ENCODE measurements around the gene BACE1. TPM values are rescaled to one million over a fixed set of nuclear protein-coding genes. Genes with fewer than 3 reads are reported as not detected.

The BACE1 gene
- total and polyA plus RNA-seq, 2 experiments from 2014 or later, result 2.4 to 7.2 TPM

DNA sequence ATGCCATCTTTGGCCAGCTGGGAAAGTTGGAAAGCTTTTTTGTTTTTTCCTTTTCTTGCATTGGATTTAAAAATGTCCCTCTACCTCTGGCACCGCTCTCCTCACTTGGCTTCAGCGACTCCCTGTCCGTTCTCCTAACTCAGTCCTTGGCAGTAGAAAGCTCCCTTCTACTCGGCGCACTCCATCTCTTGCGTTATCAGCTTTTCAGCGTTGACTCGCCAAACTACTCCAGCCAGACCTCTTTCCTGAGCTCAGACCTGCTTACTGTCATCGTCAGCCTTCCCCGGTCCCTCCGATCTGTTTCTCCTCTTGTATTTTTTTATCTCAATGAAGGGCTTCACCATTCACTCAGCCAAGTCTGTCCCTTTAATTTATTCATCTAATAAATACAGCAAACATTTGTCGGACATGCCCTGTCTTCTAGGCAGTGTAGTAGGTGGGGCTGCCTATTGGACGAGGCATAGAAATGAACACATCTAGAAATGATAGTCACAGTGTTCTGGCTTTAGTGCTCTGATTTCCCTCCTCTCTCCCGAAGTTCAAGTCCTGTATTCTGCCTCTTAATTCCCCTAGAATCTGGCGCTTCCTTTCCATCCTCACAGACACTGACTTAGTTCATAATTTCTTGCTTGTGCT is 12.4 kb upstream of the BACE1 start:
- H3K4me3 ChIP-seq, result peak overlapping the region; percentile 65
- Mint-ChIP-seq H3K27me3 (ENCODE audit: insufficient read depth, low read depth, poor library complexity) (no peaks in the 10 kb centered on the region), H3K27ac (no peak overlapping the region), H3K4me1 (no peaks in the 10 kb centered on the region), H3K9me3 (no peaks in the 10 kb centered on the region), H3K4me3 (no peak overlapping the region), H3K36me3 (ENCODE audit: low read depth) (no peaks in the 10 kb centered on the region)
- no peak for TF ChIP-seq NANOG (IDR thresholded peaks at IDR 0.05; ENCODE audit: borderline replicate concordance)
- TF ChIP-seq CREB1 (CRISPR knock-in tag; IDR thresholded peaks at IDR 0.05; ENCODE audit: low read depth), result no peak
- TF ChIP-seq JUNB (IDR thresholded peaks at IDR 0.05; ENCODE audit: unreplicated experiment), result no peak
- TF ChIP-seq ZNF114 (CRISPR knock-in tag; IDR thresholded peaks at IDR 0.05), result no peak
- TF ChIP-seq EZH2phosphoT487 (IDR thresholded peaks at IDR 0.05; ENCODE audit: unreplicated experiment), result no peak
- no peak for TF ChIP-seq ETS1 (IDR thresholded peaks at IDR 0.05)
- no peak for TF ChIP-seq ZNF331 (CRISPR knock-in tag; IDR thresholded peaks at IDR 0.05; ENCODE audit: low read depth)
- no peak for TF ChIP-seq STAT1 (IDR thresholded peaks at IDR 0.05; ENCODE audit: unreplicated experiment)
- TF ChIP-seq CTCF (conservative IDR thresholded peaks at IDR 0.05; ENCODE audit: low read depth in 2 of 2), result no peak
- TF ChIP-seq, protein P1, sequence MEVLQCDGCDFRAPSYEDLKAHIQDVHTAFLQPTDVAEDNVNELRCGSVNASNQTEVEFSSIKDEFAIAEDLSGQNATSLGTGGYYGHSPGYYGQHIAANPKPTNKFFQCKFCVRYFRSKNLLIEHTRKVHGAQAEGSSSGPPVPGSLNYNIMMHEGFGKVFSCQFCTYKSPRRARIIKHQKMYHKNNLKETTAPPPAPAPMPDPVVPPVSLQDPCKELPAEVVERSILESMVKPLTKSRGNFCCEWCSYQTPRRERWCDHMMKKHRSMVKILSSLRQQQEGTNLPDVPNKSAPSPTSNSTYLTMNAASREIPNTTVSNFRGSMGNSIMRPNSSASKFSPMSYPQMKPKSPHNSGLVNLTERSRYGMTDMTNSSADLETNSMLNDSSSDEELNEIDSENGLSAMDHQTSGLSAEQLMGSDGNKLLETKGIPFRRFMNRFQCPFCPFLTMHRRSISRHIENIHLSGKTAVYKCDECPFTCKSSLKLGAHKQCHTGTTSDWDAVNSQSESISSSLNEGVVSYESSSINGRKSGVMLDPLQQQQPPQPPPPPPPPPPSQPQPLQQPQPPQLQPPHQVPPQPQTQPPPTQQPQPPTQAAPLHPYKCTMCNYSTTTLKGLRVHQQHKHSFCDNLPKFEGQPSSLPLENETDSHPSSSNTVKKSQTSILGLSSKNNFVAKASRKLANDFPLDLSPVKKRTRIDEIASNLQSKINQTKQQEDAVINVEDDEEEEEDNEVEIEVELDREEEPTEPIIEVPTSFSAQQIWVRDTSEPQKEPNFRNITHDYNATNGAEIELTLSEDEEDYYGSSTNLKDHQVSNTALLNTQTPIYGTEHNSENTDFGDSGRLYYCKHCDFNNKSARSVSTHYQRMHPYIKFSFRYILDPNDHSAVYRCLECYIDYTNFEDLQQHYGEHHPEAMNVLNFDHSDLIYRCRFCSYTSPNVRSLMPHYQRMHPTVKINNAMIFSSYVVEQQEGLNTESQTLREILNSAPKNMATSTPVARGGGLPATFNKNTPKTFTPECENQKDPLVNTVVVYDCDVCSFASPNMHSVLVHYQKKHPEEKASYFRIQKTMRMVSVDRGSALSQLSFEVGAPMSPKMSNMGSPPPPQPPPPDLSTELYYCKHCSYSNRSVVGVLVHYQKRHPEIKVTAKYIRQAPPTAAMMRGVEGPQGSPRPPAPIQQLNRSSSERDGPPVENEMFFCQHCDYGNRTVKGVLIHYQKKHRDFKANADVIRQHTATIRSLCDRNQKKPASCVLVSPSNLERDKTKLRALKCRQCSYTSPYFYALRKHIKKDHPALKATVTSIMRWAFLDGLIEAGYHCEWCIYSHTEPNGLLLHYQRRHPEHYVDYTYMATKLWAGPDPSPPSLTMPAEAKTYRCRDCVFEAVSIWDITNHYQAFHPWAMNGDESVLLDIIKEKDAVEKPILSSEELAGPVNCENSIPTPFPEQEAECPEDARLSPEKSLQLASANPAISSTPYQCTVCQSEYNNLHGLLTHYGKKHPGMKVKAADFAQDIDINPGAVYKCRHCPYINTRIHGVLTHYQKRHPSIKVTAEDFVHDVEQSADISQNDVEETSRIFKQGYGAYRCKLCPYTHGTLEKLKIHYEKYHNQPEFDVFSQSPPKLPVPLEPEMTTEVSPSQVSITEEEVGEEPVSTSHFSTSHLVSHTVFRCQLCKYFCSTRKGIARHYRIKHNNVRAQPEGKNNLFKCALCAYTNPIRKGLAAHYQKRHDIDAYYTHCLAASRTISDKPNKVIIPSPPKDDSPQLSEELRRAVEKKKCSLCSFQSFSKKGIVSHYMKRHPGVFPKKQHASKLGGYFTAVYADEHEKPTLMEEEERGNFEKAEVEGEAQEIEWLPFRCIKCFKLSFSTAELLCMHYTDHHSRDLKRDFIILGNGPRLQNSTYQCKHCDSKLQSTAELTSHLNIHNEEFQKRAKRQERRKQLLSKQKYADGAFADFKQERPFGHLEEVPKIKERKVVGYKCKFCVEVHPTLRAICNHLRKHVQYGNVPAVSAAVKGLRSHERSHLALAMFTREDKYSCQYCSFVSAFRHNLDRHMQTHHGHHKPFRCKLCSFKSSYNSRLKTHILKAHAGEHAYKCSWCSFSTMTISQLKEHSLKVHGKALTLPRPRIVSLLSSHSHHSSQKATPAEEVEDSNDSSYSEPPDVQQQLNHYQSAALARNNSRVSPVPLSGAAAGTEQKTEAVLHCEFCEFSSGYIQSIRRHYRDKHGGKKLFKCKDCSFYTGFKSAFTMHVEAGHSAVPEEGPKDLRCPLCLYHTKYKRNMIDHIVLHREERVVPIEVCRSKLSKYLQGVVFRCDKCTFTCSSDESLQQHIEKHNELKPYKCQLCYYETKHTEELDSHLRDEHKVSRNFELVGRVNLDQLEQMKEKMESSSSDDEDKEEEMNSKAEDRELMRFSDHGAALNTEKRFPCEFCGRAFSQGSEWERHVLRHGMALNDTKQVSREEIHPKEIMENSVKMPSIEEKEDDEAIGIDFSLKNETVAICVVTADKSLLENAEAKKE (CRISPR knock-in tag; IDR thresholded peaks at IDR 0.05), result no peak
- TF ChIP-seq EZH2 (IDR thresholded peaks at IDR 0.05; ENCODE audit: low read depth, unreplicated experiment), result no peak
- TF ChIP-seq REST (IDR thresholded peaks at IDR 0.05; ENCODE audit: unreplicated experiment), result no peak
- no peak for TF ChIP-seq POLR2AphosphoS5 (IDR thresholded peaks at IDR 0.05; ENCODE audit: low read depth)
- no peaks in the 10 kb centered on the region for H3K9me2 ChIP-seq (ENCODE audit: insufficient read depth)
- H3K27me3 ChIP-seq (ENCODE audit: insufficient read depth), result no peaks in the 10 kb centered on the region
- no peaks in the 10 kb centered on the region for H3K79me2 ChIP-seq (replicated peaks; ENCODE audit: insufficient read depth)
- H3K4me1 ChIP-seq (ENCODE audit: insufficient read depth), result peaks cover 5% of the 10 kb centered on the region; the same call in 1 of the 2 replicates
- no peaks in the 10 kb centered on the region; the same call in 1 of the 2 replicates for H3F3A ChIP-seq (replicated peaks; ENCODE audit: low read depth)
- ATAC-seq, result peak; percentile 28
- H4K20me1 ChIP-seq (replicated peaks; ENCODE audit: insufficient read depth), result no peaks in the 10 kb centered on the region
- no peaks in the 10 kb centered on the region for H3K36me3 ChIP-seq (ENCODE audit: insufficient read depth)
- no peak overlapping the region for H3K27ac ChIP-seq (ENCODE audit: low read depth)
- peak overlapping the region; percentile 39 for H2AFZ ChIP-seq
- no peak for DNase-seq (ENCODE audit: low spot score)
- peak overlapping the region; percentile 89 for H3K4me2 ChIP-seq

Measured in GM23338 (cell line).